ENCODE measurements around the gene MID1. TPM values are rescaled to one million over a fixed set of nuclear protein-coding genes. Genes with fewer than 3 reads are reported as not detected.
"Not testable (repeated sequence)": the region's sequence is repeated elsewhere in the genome, so short reads cannot be mapped to it uniquely, and the experiment has no call there.

The MID1 gene
- total RNA-seq, 1 donor from 2014 or later = 5.9 TPM

- intact Hi-C loops (cut with micrococcal nuclease) = no loop called here
These were observed 1.8 kb upstream of the MID1 start for GRCh38 chrX:10622197-10622596.

GRCh38 chrX:10619425-10620046 lies 849 bp downstream of the MID1 start:
- ATAC-seq (peak; percentile 47), DNase-seq (no peak)
- intact Hi-C loops (cut with micrococcal nuclease) = no loop called here

More at GRCh38 chrX:10622197-10622596, 1.8 kb upstream of the MID1 start:
- ATAC-seq (no peak), DNase-seq (no peak)

- intact Hi-C loops (cut with micrococcal nuclease) = no loop called here
- DNase-seq (no peak), ATAC-seq (peak; percentile 11)
These were observed 1.4 kb downstream of the MID1 start for GRCh38 chrX:10618961-10619360.

DNA sequence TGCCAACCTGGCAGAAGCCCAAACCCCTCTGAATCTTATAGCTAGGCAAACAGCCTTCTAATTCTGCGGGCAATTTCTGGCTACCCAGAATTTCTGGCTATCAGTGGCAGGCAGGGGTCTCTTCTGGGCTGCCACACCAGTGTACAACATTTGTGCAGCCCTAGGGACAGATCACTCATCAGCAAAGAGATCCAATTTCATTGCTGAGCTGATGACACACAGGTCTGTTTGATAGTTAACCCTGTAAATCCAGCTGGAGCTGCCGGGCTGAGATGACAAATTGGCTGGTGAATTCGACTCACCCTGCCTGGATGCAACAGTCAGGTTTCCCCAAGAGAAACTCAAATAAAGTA lies 2.4 kb downstream of the MID1 start:
- DNase-seq = no peak
- no peak for ATAC-seq
- intact Hi-C loops (cut with micrococcal nuclease) = no loop called here

DNA sequence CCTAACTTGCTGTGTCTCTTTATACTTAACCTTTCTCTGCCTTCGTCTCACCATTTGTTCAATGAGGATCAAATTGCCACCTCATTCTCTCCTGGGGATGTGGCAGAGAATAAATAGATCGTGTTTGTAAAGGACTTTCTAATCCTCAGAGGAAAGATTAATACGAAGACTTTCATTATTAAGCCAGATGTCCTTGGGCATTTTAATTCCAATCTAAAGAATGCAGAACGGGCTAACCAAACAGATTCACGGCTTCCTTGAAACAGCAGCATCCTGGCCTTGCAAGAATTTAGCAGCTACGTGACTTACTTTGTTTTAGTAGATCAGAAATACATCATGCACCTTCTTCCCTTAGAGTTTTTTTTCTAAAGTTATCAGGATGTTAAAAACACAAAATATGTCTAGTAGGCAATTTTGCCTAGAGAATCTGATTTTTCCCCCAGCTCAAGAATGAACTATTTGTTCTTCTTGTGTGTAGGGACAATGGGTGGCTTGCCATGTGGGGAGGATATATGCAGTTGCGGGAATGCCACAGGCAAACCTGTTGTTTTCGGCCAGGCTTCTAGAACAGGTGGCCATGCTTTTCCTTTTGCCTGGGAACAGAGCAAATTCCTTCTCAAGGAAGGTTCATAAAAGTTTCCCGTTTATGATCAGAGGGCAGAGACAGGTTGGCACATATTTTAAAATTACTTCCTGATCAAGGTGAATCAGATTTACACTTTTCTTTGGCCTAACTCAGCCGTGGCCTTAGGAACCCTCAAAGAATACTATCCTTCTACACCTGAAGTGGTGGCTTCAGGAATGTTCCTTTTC lies 3.0 kb downstream of the MID1 start:
- ATAC-seq (no peak), DNase-seq (no peak)
- intact Hi-C loops (cut with micrococcal nuclease) = no loop called here

- intact Hi-C loops (cut with micrococcal nuclease) = no loop called here
- DNase-seq (peak; percentile 43), ATAC-seq (peak; percentile 49)
These were observed 4.2 kb downstream of the MID1 start for GRCh38 chrX:10615931-10616774.

DNA sequence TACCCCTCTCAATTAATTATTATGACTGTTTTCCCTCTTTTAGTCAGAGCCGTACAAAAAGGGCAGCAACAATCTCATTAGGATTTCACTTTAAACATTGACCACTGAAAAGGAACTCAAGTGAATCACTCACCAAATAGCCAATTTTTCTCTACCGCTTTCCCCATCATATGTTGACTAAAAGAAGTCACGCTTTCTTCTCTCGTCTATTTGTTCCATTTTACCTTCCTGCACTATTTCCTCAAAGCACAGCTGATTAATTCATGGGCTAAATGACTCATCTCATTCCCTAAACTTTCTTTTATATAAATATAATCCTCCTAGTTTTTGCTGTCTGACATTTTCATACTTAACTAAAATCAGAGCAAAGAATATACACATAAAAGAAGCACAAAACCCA lies 8.2 kb downstream of the MID1 start:
- DNase-seq (no peak), ATAC-seq (no peak)
- intact Hi-C loops (cut with micrococcal nuclease) = no loop called here

DNA sequence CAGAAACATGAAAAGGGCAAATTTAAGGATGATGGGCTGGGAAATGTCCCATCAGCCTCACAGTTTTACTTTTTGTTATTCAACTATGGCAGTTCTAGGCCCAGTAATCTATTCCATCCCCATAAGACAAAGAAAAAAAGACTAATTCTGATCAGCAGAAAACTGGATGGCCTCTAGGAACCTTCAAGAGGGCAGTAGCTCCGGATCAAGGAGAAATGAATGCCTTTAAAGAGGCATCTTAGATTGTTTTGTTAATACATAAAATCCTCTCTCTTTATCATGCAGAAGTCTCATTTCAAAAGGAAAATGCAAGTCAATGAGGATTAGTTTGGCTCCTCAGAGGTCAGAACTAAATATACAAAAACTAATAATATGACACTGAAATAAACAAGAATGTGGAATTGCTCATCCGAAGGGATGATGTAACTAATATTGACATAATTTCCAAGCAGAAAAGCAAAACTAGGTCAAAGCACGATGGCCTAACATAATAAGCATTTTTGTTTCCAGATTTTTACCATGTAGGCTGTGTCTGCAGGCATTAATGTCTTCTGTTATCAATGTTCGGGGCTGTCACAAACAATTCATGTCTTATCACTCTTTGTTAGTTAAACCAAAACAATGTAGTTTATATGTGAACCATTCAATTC lies 8.8 kb downstream of the MID1 start:
- ATAC-seq (no peak), DNase-seq (no peak)
- intact Hi-C loops (cut with micrococcal nuclease) = no loop called here

DNA sequence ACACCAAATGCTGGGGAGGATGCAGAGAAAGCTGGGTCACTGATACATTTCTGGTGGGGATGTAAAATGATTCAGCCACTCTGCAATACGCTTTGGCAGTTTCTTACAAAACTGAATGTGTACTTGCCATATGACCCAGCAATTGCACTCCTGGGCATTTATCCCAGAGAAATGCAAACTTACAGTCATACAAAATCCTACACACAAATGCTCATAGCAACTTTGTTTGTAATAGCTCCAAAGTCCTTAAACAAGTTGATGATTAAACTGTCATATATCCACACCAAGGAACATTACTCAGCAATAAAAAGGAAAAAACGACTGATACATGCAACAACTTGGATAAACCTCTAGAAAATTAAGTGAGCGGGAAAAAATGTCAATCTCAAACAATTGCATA lies 12.3 kb downstream of the MID1 start:
- intact Hi-C loops (cut with micrococcal nuclease) = no loop called here
- ATAC-seq (no peak), DNase-seq (no peak)

DNA sequence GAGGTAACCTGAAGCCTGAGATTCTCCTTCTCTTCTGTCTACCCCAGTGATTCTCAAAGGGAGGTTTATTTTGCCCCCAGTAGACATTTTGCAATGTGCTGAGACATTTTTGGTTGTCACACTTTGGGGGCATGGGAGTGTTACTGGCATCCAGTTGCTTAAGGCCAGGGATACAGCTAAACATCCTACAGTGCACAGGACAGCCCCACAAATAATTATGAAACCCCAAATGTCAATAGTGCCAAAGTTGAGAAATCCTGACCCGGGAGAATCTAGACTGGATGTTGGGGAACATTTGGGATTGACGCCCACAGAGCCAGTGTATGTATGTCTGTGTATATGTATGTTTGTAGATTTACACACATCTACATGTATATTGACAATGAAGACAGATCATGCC lies 13.2 kb downstream of the MID1 start:
- DNase-seq (no peak), ATAC-seq (no peak)
- intact Hi-C loops (cut with micrococcal nuclease) = no loop called here

DNA sequence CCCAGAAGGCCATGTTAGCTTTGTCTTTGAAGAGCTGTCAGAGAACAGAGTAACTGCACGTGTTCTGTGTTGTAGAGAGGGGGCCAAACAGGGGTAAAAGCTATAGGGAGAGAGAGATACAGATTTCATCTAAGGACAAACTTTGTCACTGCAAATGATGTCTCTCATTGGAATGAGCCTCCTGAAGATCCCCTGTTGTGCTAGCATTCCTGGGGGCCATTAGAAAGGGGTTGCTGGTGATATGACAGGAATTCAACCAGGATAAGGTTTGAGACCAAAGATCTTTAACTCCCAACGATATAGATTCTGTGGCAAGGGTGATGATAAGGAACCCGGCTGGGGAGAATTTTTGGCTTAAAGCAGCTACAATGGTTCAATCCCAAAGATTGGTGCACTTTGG lies 16.8 kb downstream of the MID1 start:
- ATAC-seq = no peak
- no peak for DNase-seq
- intact Hi-C loops (cut with micrococcal nuclease) = no loop called here

DNA sequence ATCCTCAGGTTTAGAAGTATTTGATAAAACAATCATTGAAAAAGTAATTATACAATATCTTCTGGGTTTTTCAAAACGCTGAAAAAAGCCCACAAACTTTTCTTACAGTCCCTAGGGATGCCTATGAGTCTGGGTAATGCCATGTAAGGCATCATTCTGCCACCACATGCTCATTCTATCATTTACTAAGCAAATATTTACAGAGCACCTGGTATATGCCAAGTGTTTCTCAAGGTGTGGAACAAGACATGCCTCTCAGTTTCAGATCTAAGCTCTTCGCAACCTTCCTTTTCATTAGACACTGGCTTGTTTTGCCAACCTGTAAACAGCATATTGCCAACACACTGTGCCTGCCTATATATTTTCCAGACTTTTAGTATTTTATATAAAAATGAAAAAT lies 17.7 kb downstream of the MID1 start:
- no peak for ATAC-seq
- intact Hi-C loops (cut with micrococcal nuclease) = no loop called here
- no peak for DNase-seq

- DNase-seq = no peak
- intact Hi-C loops (cut with micrococcal nuclease) = no loop called here
- ATAC-seq = no peak
These were observed 19.9 kb downstream of the MID1 start for GRCh38 chrX:10600479-10600878.

DNA sequence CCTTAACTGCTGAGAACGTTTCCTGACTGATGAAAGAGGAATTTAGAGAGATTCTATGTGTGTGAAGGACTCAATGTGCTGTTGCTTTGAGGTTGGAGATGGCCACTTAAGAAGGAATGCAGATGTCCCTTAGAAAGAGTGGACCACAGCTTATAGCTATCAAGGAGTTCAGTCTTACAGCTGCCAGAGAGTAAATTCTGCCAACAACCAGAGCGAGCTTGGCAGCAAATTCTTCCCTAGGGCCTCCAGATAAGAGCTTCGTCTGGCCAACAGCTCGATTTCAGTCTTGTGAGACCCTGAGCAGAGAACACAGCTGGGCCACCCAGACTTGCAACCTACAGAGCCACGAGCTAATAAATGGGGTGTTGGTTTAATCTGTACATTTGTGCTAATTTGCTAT lies 21.8 kb downstream of the MID1 start:
- intact Hi-C loops (cut with micrococcal nuclease) = loop anchor here (10.0 kb wide), 1 partner anchor 114 kb away; no protein-coding TSS in a partner anchor
- DNase-seq (peak; percentile 38), ATAC-seq (peak; percentile 93)

DNA sequence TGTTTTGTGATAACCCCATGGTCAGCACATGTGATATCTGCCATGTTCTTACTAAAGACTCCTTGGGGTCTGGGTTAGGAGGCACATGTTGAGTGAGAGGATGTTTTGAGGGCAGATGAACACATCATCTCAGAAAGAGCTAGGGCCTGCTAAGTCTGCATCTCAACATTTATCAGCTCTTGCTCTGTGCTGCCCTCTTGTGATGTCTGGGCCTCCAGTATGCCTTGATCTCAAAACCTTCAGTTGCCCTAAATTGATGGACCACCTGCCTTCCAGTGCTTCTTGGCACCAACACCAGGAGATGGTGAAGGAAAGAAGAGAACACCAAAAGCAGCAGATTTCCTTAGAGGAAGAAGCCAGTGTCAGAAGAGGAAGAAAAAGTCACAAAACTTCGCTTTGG lies 22.5 kb downstream of the MID1 start:
- ATAC-seq = peak; percentile 25
- no peak for DNase-seq
- intact Hi-C loops (cut with micrococcal nuclease) = loop anchor here (10.0 kb wide), 1 partner anchor 113 kb away; no protein-coding TSS in a partner anchor

GRCh38 chrX:10591363-10592335 lies 28.7 kb downstream of the MID1 start:
- intact Hi-C loops (cut with micrococcal nuclease) = loop anchor here (10.0 kb wide), 1 partner anchor 107 kb away; no protein-coding TSS in a partner anchor
- DNase-seq (no peak), ATAC-seq (no peak)

DNA sequence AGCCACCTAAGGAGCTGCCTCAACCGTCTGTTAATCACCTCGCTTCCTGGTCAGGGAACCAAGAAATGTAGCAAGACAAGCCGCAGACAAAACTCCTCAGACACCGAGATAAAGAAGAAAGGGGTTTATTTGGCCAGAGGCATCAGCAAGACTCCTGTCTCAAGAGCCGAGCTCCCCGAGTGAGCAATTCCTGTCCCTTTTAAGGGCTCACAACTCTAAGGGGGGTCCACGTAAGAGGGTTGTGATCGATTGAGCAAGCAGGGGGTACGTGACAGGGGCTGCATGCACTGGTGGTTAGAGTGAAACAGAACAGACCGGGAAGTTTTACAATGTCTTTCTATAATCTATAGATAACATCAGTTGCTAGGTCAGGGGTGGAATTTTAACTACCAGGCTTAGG lies 30.6 kb downstream of the MID1 start:
- not testable (repeated sequence) for ATAC-seq, DNase-seq
- intact Hi-C loops (cut with micrococcal nuclease) = loop anchor here (10.0 kb wide), 1 partner anchor 105 kb away; no protein-coding TSS in a partner anchor

- intact Hi-C loops (cut with micrococcal nuclease) = no loop called here
- ATAC-seq (no peak), DNase-seq (no peak)
These were observed 31.3 kb downstream of the MID1 start for GRCh38 chrX:10589098-10589497.
